Panc1 (cell line): ENCODE data around the gene RGS17. TPM values are rescaled to one million over a fixed set of nuclear protein-coding genes. Genes with fewer than 3 reads are reported as not detected.

Experiments used
- ATAC-seq: fragments of 200-7000 bp; cut with Tn5 transposase; 2 replicates; pipeline ENCODE4 v1.9.1; 2020; ENCODE audit warnings: mild to moderate bottlenecking, moderate library complexity
- BruUV-seq: library from RNA; stranded (reverse); fragments of 400-500 nt; replicated peaks from 2 replicates; lab custom pipeline; 2021; lab: Mats Ljungman, UMichigan
- CTCF ChIA-PET: fragments of 300-600 bp; sonication (Branson Sonifier 250); formaldehyde crosslinking; loops from one replicate; lab custom pipeline; 2022; ENCODE audit warnings: antibody characterized with exemption; lab: Charles Lee
- POLR2A ChIA-PET: fragments of 300-600 bp; sonication (Branson Sonifier 250); formaldehyde crosslinking; loops from one replicate; lab custom pipeline; 2022; ENCODE audit warnings: antibody characterized with exemption; lab: Charles Lee
- DNase-seq: peaks from one replicate; pipeline ENCODE4 v3.0.0-alpha.2; 2010; ENCODE audit warnings: low read depth, low spot score
- H3K27ac ChIP-seq: 2 replicates; pipeline ENCODE4 v1.5.1; 2011; ENCODE audit warnings: mild to moderate bottlenecking, low read length, inconsistent platforms
- H3K27me3 ChIP-seq: fragments of 200-500 bp; sonication (Bioruptor generic); 2 replicates; pipeline ENCODE4 v1.6.0; 2014; ENCODE audit warnings: low read length, inconsistent platforms; ENCODE audit not compliant: control insufficient read depth, insufficient read depth
- H3K36me3 ChIP-seq: fragments of 200-500 bp; sonication (Bioruptor generic); 2 replicates; pipeline ENCODE4 v1.5.1; 2014; ENCODE audit warnings: inconsistent platforms, mild to moderate bottlenecking, low read length, moderate library complexity; ENCODE audit not compliant: control insufficient read depth, insufficient read depth
- H3K4me1 ChIP-seq: 2 replicates; pipeline ENCODE4 v1.5.1; 2011; ENCODE audit warnings: inconsistent platforms, mild to moderate bottlenecking, low read length, moderate library complexity; ENCODE audit not compliant: control insufficient read depth, insufficient read depth
- H3K4me3 ChIP-seq, 2 experiments: 2 replicates each; pipeline ENCODE4 v1.5.1; 2011 to 2012; ENCODE audit warnings: low read depth in 2 of 2, low read length in 2 of 2, mild to moderate bottlenecking in 2 of 2, inconsistent platforms in 1 of 2, moderate library complexity in 1 of 2
- H3K9me3 ChIP-seq: fragments of 200-500 bp; sonication (Bioruptor generic); 2 replicates; pipeline ENCODE4 v1.5.1; 2014; ENCODE audit warnings: low read depth, mild to moderate bottlenecking, inconsistent platforms, low read length, moderate library complexity; ENCODE audit not compliant: control insufficient read depth, insufficient read depth
- POLR2AphosphoS5 ChIP-seq: IDR thresholded peaks from 2 replicates; pipeline ENCODE4 v1.6.1; 2012; ENCODE audit warnings: mild to moderate bottlenecking, low read depth, low read length, moderate library complexity
- REST ChIP-seq, 2 experiments: IDR thresholded peaks; 2 replicates each; pipeline ENCODE4 v1.6.1; 2011 to 2012; ENCODE audit warnings: low read depth in 2 of 2, control low read depth in 1 of 2, low read length in 1 of 2, mild to moderate bottlenecking in 1 of 2, moderate library complexity in 1 of 2; ENCODE audit not compliant: insufficient read depth in 1 of 2
- SIN3A ChIP-seq: IDR thresholded peaks from 2 replicates; pipeline ENCODE4 v1.6.1; 2012; ENCODE audit warnings: low read depth, mild to moderate bottlenecking, low read length, moderate library complexity, borderline replicate concordance; ENCODE audit not compliant: insufficient read depth
- TCF7L2 ChIP-seq: IDR thresholded peaks from 2 replicates; pipeline ENCODE4 v1.6.1; 2011; ENCODE audit warnings: mild to moderate bottlenecking, low read depth, low read length, inconsistent platforms
- in situ Hi-C: cut with HindIII; loops from 2 replicates; pipeline ENCODE4 v1.10.0; 2016; ENCODE audit warnings: low sequenced_read_pairs, low pct_unique_long_range_greater_than_20kb
- intact Hi-C: fragments of 100-400 bp; cut with micrococcal nuclease; formaldehyde crosslinking; loops from one replicate; pipeline ENCODE4 v1.10.0; 2022; ENCODE audit not compliant: unreplicated experiment
- total RNA-seq: library from RNA; stranded (reverse); gene quantifications from one replicate; pipeline ENCODE4 v1.2.1, GENCODE V29; 2021; ENCODE audit not compliant: unreplicated experiment
- TF ChIP-seq, protein P1 (sequence below): fragments of 450-650 bp; IDR thresholded peaks from 2 replicates; pipeline ENCODE4 v1.5.1; 2017; ENCODE audit warnings: mild to moderate bottlenecking

RGS17 gene
- total RNA-seq, 1 experiment from 2014 or later, result 8.7 TPM

- no peak for DNase-seq
- Histone ChIP-seq H3K36me3 (no peaks in the 10 kb centered on the region; the same call in 1 of the 2 replicates), H3K27me3 (no peaks in the 10 kb centered on the region), H3K4me1 (no peaks in the 10 kb centered on the region), H3K4me3 (no peak overlapping the region), H3K27ac (no peak overlapping the region), H3K9me3 (no peaks in the 10 kb centered on the region)
- TF ChIP-seq SIN3A (no peak), TCF7L2 (no peak), POLR2AphosphoS5 (no peak), REST (IDR thresholded peaks at IDR 0.05; ENCODE audit: insufficient read depth in 1 of 2, low read depth in 2 of 2, low read length in 1 of 2) (no peak)
- TF ChIP-seq, protein P1, sequence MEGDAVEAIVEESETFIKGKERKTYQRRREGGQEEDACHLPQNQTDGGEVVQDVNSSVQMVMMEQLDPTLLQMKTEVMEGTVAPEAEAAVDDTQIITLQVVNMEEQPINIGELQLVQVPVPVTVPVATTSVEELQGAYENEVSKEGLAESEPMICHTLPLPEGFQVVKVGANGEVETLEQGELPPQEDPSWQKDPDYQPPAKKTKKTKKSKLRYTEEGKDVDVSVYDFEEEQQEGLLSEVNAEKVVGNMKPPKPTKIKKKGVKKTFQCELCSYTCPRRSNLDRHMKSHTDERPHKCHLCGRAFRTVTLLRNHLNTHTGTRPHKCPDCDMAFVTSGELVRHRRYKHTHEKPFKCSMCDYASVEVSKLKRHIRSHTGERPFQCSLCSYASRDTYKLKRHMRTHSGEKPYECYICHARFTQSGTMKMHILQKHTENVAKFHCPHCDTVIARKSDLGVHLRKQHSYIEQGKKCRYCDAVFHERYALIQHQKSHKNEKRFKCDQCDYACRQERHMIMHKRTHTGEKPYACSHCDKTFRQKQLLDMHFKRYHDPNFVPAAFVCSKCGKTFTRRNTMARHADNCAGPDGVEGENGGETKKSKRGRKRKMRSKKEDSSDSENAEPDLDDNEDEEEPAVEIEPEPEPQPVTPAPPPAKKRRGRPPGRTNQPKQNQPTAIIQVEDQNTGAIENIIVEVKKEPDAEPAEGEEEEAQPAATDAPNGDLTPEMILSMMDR, result no peak
- BruUV-seq, result no TSS peak
- in situ Hi-C loops, result no loop called here
- intact Hi-C loops, result no loop called here
- ATAC-seq, result no peak
- POLR2A ChIA-PET, result no interaction called here
- CTCF ChIA-PET, result no interaction called here
Observed at GRCh38 chr6:153016846-153017245, 114.2 kb downstream of the RGS17 start.

- BruUV-seq, result no TSS peak
- intact Hi-C loops (no loop called here), in situ Hi-C loops (no loop called here)
- Histone ChIP-seq H3K36me3 (no peaks in the 10 kb centered on the region; the same call in 1 of the 2 replicates), H3K4me3 (no peak overlapping the region), H3K27me3 (no peaks in the 10 kb centered on the region), H3K4me1 (no peaks in the 10 kb centered on the region), H3K27ac (no peak overlapping the region), H3K9me3 (no peaks in the 10 kb centered on the region)
- no peak for TF ChIP-seq TCF7L2
- DNase-seq (no peak), ATAC-seq (no peak)
- POLR2A ChIA-PET, result no interaction called here
- CTCF ChIA-PET, result no interaction called here
Observed at GRCh38 chr6:153015094-153015640, 115.9 kb downstream of the RGS17 start.

GRCh38 chr6:153013438-153013837 lies 117.6 kb downstream of the RGS17 start:
- Histone ChIP-seq H3K4me3 (no peak overlapping the region), H3K27me3 (no peaks in the 10 kb centered on the region), H3K27ac (no peak overlapping the region), H3K9me3 (no peaks in the 10 kb centered on the region), H3K36me3 (no peaks in the 10 kb centered on the region; the same call in 1 of the 2 replicates), H3K4me1 (no peaks in the 10 kb centered on the region)
- BruUV-seq, result no TSS peak
- ChIA-PET POLR2A (no interaction called here), CTCF (no interaction called here)
- ATAC-seq, result no peak
- TF ChIP-seq POLR2AphosphoS5 (no peak), REST (IDR thresholded peaks at IDR 0.05; ENCODE audit: insufficient read depth in 1 of 2, low read depth in 2 of 2, low read length in 1 of 2) (no peak), TCF7L2 (no peak), SIN3A (no peak)
- TF ChIP-seq, protein P1, result no peak
- DNase-seq, result no peak
- in situ Hi-C loops (no loop called here), intact Hi-C loops (no loop called here)
